DMS79 (cell line): ENCODE data around the gene RIMS1.

Experiments used
- DNase-seq: peaks from one replicate; lab custom pipeline; 2025; lab: John Stamatoyannopoulos, UW

RIMS1 gene

GRCh38 chr6:72102561-72102960, 216.2 kb downstream of the RIMS1 start:
- no peak for DNase-seq

GRCh38 chr6:72111611-72112010, 225.3 kb downstream of the RIMS1 start:
- DNase-seq, result no peak

GRCh38 chr6:72130327-72130726, 244.0 kb downstream of the RIMS1 start:
- DNase-seq, result no peak

GRCh38 chr6:72132427-72132826, 246.1 kb downstream of the RIMS1 start:
- no peak for DNase-seq

GRCh38 chr6:72132851-72133250, 246.5 kb downstream of the RIMS1 start:
- DNase-seq, result no peak

GRCh38 chr6:72133324-72133723, 247.0 kb downstream of the RIMS1 start:
- DNase-seq, result no peak

- no peak for DNase-seq
Measured at GRCh38 chr6:72140795-72141194, 254.4 kb downstream of the RIMS1 start.

GRCh38 chr6:72149715-72150114, 263.4 kb downstream of the RIMS1 start:
- no peak for DNase-seq

- DNase-seq, result no peak
Measured at GRCh38 chr6:72151742-72152141, 265.4 kb downstream of the RIMS1 start.

- no peak for DNase-seq
Measured at GRCh38 chr6:72175916-72176315, 289.6 kb downstream of the RIMS1 start.

- DNase-seq, result peak; percentile 5
Measured at GRCh38 chr6:72182337-72183246, 296.2 kb downstream of the RIMS1 start.

- no peak for DNase-seq
Measured at GRCh38 chr6:72203983-72204382, 317.6 kb downstream of the RIMS1 start.

GRCh38 chr6:72205500-72205899, 319.1 kb downstream of the RIMS1 start:
- no peak for DNase-seq

GRCh38 chr6:72206606-72207005, 320.3 kb downstream of the RIMS1 start:
- no peak for DNase-seq

- no peak for DNase-seq
Measured at GRCh38 chr6:72212686-72213085, 326.3 kb downstream of the RIMS1 start.

GRCh38 chr6:72213654-72214053, 327.3 kb downstream of the RIMS1 start:
- no peak for DNase-seq

- no peak for DNase-seq
Measured at GRCh38 chr6:72216222-72217068, 330.1 kb downstream of the RIMS1 start.

GRCh38 chr6:72217626-72218025, 331.3 kb downstream of the RIMS1 start:
- DNase-seq, result no peak

GRCh38 chr6:72218125-72218524, 331.8 kb downstream of the RIMS1 start:
- no peak for DNase-seq

- no peak for DNase-seq
Measured at GRCh38 chr6:72219536-72219935, 333.2 kb downstream of the RIMS1 start.

- DNase-seq, result no peak
Measured at GRCh38 chr6:72238021-72238420, 351.7 kb downstream of the RIMS1 start.

GRCh38 chr6:72238900-72239299, 352.6 kb downstream of the RIMS1 start:
- DNase-seq, result no peak

GRCh38 chr6:72245565-72245964, 359.2 kb downstream of the RIMS1 start:
- no peak for DNase-seq
